ENCODE measurements around the gene AP3D1. TPM values are rescaled to one million over a fixed set of nuclear protein-coding genes. Genes with fewer than 3 reads are reported as not detected.

Gene AP3D1
- total RNA-seq, 1 donor from 2014 or later, result 169 TPM

- Mint-ChIP-seq H3K9me3 (ENCODE audit: unreplicated experiment) (no peaks in the 10 kb centered on the region), H3K27ac (ENCODE audit: unreplicated experiment) (no peak overlapping the region), H3K36me3 (ENCODE audit: low read depth, unreplicated experiment) (peaks cover 29% of the 10 kb centered on the region), H3K27me3 (ENCODE audit: unreplicated experiment) (peaks cover 13% of the 10 kb centered on the region), H3K4me3 (ENCODE audit: unreplicated experiment) (peak overlapping the region; percentile 72), H3K4me1 (ENCODE audit: unreplicated experiment) (peaks cover 2% of the 10 kb centered on the region)
- no peak for DNase-seq (ENCODE audit: low spot score)
- no peak for TF ChIP-seq CTCF (IDR thresholded peaks at IDR 0.05; ENCODE audit: unreplicated experiment)
These were observed 50.7 kb downstream of the AP3D1 start for GRCh38 chr19:2100719-2101061.

- Mint-ChIP-seq H3K36me3 (ENCODE audit: low read depth, unreplicated experiment) (peaks cover 23% of the 10 kb centered on the region), H3K27ac (ENCODE audit: unreplicated experiment) (no peak overlapping the region), H3K4me1 (ENCODE audit: unreplicated experiment) (peaks cover 2% of the 10 kb centered on the region), H3K4me3 (ENCODE audit: unreplicated experiment) (no peak overlapping the region), H3K9me3 (ENCODE audit: unreplicated experiment) (no peaks in the 10 kb centered on the region), H3K27me3 (ENCODE audit: unreplicated experiment) (peaks cover 13% of the 10 kb centered on the region)
- TF ChIP-seq CTCF (IDR thresholded peaks at IDR 0.05; ENCODE audit: unreplicated experiment), result no peak
- no peak for DNase-seq (ENCODE audit: low spot score)
These were observed 51.2 kb downstream of the AP3D1 start for GRCh38 chr19:2099937-2100718.

- TF ChIP-seq CTCF (IDR thresholded peaks at IDR 0.05; ENCODE audit: unreplicated experiment), result no peak
- Mint-ChIP-seq H3K4me3 (ENCODE audit: unreplicated experiment) (no peak overlapping the region), H3K9me3 (ENCODE audit: unreplicated experiment) (no peaks in the 10 kb centered on the region), H3K4me1 (ENCODE audit: unreplicated experiment) (peaks cover 6% of the 10 kb centered on the region), H3K27me3 (ENCODE audit: unreplicated experiment) (peaks cover 10% of the 10 kb centered on the region), H3K36me3 (ENCODE audit: low read depth, unreplicated experiment) (peaks cover 18% of the 10 kb centered on the region), H3K27ac (ENCODE audit: unreplicated experiment) (no peak overlapping the region)
- DNase-seq (ENCODE audit: low spot score), result no peak
These were observed 52.3 kb downstream of the AP3D1 start for GRCh38 chr19:2099054-2099501.

GRCh38 chr19:2097886-2098327, 53.5 kb downstream of the AP3D1 start:
- H3K27ac Mint-ChIP-seq (ENCODE audit: unreplicated experiment), result no peak overlapping the region
- TF ChIP-seq CTCF (IDR thresholded peaks at IDR 0.05; ENCODE audit: unreplicated experiment), result no peak
- no peak for DNase-seq (ENCODE audit: low spot score)

GRCh38 chr19:2097203-2097885, 54.0 kb downstream of the AP3D1 start:
- peaks cover 11% of the 10 kb centered on the region for H3K36me3 Mint-ChIP-seq (ENCODE audit: low read depth, unreplicated experiment)
- no peaks in the 10 kb centered on the region for H3K9me3 Mint-ChIP-seq (ENCODE audit: unreplicated experiment)
- DNase-seq (ENCODE audit: low spot score), result no peak
- H3K4me3 Mint-ChIP-seq (ENCODE audit: unreplicated experiment), result peak overlapping the region; percentile 82
- peaks cover 19% of the 10 kb centered on the region for H3K4me1 Mint-ChIP-seq (ENCODE audit: unreplicated experiment)
- H3K27me3 Mint-ChIP-seq (ENCODE audit: unreplicated experiment), result peaks cover 7% of the 10 kb centered on the region
- H3K27ac Mint-ChIP-seq (ENCODE audit: unreplicated experiment), result no peak overlapping the region
- no peak for TF ChIP-seq CTCF (IDR thresholded peaks at IDR 0.05; ENCODE audit: unreplicated experiment)

More at GRCh38 chr19:2097886-2098327, 53.5 kb downstream of the AP3D1 start:
- H3K36me3 Mint-ChIP-seq (ENCODE audit: low read depth, unreplicated experiment), result peaks cover 11% of the 10 kb centered on the region
- H3K4me3 Mint-ChIP-seq (ENCODE audit: unreplicated experiment), result no peak overlapping the region
- H3K4me1 Mint-ChIP-seq (ENCODE audit: unreplicated experiment), result peaks cover 15% of the 10 kb centered on the region
- H3K9me3 Mint-ChIP-seq (ENCODE audit: unreplicated experiment), result no peaks in the 10 kb centered on the region
- peaks cover 7% of the 10 kb centered on the region for H3K27me3 Mint-ChIP-seq (ENCODE audit: unreplicated experiment)

All from endothelial cell (in vitro differentiated cells).